NCI-H524 treated with DMSO at 0.1 percent for 48 hours (cell line): ENCODE data around the gene DHCR7.

Source experiments
- DNase-seq: peaks from one replicate; lab custom pipeline; 2025; lab: John Stamatoyannopoulos, UW

DHCR7 gene

GRCh38 chr11:71477641-71478527 is 29.7 kb upstream of the DHCR7 start:
- DNase-seq: no peak

GRCh38 chr11:71476926-71477640 is 28.9 kb upstream of the DHCR7 start:
- DNase-seq: no peak

- DNase-seq: no peak
Measured at GRCh38 chr11:71476031-71476430, 27.8 kb upstream of the DHCR7 start.

GRCh38 chr11:71474771-71475483 is 26.7 kb upstream of the DHCR7 start:
- no peak for DNase-seq

GRCh38 chr11:71474141-71474770 is 26.1 kb upstream of the DHCR7 start:
- DNase-seq: no peak

GRCh38 chr11:71473793-71474080 is 25.5 kb upstream of the DHCR7 start:
- DNase-seq: no peak

- DNase-seq: no peak
Measured at GRCh38 chr11:71472941-71473792, 25.0 kb upstream of the DHCR7 start.

GRCh38 chr11:71472357-71472885 is 24.2 kb upstream of the DHCR7 start:
- no peak for DNase-seq

GRCh38 chr11:71470946-71471345 is 22.8 kb upstream of the DHCR7 start:
- no peak for DNase-seq

GRCh38 chr11:71467164-71467563 is 19.0 kb upstream of the DHCR7 start:
- DNase-seq: no peak

GRCh38 chr11:71466358-71466757 is 18.2 kb upstream of the DHCR7 start:
- DNase-seq: no peak

- DNase-seq: no peak
Measured at GRCh38 chr11:71465054-71465453, 16.9 kb upstream of the DHCR7 start.

- no peak for DNase-seq
Measured at GRCh38 chr11:71463331-71464211, 15.4 kb upstream of the DHCR7 start.

- no peak for DNase-seq
Measured at GRCh38 chr11:71462726-71463125, 14.5 kb upstream of the DHCR7 start.

GRCh38 chr11:71461696-71462095 is 13.5 kb upstream of the DHCR7 start:
- no peak for DNase-seq

- no peak for DNase-seq
Measured at GRCh38 chr11:71459767-71460320, 11.7 kb upstream of the DHCR7 start.

- DNase-seq: no peak
Measured at GRCh38 chr11:71459076-71459766, 11.0 kb upstream of the DHCR7 start.

GRCh38 chr11:71458146-71459070 is 10.2 kb upstream of the DHCR7 start:
- no peak for DNase-seq
